NB4 (cell line): ENCODE results near the gene ZNF138.
"Not testable (repeated sequence)": the region's sequence is repeated elsewhere in the genome, so short reads cannot be mapped to it uniquely, and the experiment has no call there.

Experiments
- MYC ChIP-seq: IDR thresholded peaks from 2 replicates; pipeline ENCODE4 v1.6.1; 2011; ENCODE audit warnings: low read depth, low read length
- POLR2A ChIP-seq: IDR thresholded peaks from 2 replicates; pipeline ENCODE4 v1.6.1; 2011; ENCODE audit warnings: mild to moderate bottlenecking; ENCODE audit not compliant: insufficient read length; ENCODE audit errors: extremely low read depth
- TF ChIP-seq, protein P1 (sequence below): IDR thresholded peaks from one replicate; pipeline ENCODE4 v1.5.1; 2012; ENCODE audit warnings: low read depth, low read length
- TF ChIP-seq, protein P2 (sequence below): IDR thresholded peaks from 2 replicates; pipeline ENCODE4 v1.6.1; 2011; ENCODE audit warnings: low read depth, low read length

DNA sequence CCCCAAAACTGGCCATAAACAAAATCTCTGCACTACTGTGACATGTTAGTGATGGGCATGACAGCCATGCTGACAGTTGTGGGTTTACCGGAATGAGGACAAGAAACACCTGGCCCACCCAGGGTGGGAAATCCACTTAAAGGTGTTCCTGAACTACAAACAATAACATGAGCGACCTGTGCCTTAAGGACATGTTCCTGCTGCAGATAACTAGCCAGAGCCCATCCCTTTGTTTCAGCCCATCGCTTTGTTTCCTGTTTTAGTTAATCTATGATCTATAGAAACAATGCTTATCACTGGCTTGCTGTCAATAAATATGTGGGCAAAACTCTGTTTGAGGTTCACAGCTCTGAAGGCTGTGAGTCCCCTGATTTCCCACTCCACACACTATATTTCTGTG is 69.3 kb downstream of the ZNF138 start:
- TF ChIP-seq POLR2A, MYC: not testable (repeated sequence)
- TF ChIP-seq, protein P1, sequence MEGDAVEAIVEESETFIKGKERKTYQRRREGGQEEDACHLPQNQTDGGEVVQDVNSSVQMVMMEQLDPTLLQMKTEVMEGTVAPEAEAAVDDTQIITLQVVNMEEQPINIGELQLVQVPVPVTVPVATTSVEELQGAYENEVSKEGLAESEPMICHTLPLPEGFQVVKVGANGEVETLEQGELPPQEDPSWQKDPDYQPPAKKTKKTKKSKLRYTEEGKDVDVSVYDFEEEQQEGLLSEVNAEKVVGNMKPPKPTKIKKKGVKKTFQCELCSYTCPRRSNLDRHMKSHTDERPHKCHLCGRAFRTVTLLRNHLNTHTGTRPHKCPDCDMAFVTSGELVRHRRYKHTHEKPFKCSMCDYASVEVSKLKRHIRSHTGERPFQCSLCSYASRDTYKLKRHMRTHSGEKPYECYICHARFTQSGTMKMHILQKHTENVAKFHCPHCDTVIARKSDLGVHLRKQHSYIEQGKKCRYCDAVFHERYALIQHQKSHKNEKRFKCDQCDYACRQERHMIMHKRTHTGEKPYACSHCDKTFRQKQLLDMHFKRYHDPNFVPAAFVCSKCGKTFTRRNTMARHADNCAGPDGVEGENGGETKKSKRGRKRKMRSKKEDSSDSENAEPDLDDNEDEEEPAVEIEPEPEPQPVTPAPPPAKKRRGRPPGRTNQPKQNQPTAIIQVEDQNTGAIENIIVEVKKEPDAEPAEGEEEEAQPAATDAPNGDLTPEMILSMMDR: not testable (repeated sequence)
- TF ChIP-seq, protein P2, sequence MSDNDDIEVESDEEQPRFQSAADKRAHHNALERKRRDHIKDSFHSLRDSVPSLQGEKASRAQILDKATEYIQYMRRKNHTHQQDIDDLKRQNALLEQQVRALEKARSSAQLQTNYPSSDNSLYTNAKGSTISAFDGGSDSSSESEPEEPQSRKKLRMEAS: not testable (repeated sequence)
